Endothelial cell of umbilical vein (primary cell): ENCODE measurements around the gene PRPF40B. TPM values are rescaled to one million over a fixed set of nuclear protein-coding genes. Genes with fewer than 3 reads are reported as not detected.

Source experiments
- BruUV-seq: library from RNA; stranded (reverse); fragments of 400-500 nt; replicated peaks from 2 replicates; lab custom pipeline; 2021; lab: Mats Ljungman, UMichigan
- CTCF ChIA-PET: fragments of 300-600, 350-600 bp; sonication (Branson Sonifier 250); formaldehyde crosslinking; loops from one replicate; lab custom pipeline; 2021; ENCODE audit warnings: antibody characterized with exemption, inconsistent platforms; lab: Charles Lee
- POLR2A ChIA-PET: fragments of 300-600, 350-600 bp; sonication (Branson Sonifier 250); formaldehyde crosslinking; loops from one replicate; lab custom pipeline; 2021; ENCODE audit warnings: antibody characterized with exemption, inconsistent platforms; lab: Charles Lee
- DNase-seq: peaks from one replicate; pipeline ENCODE4 v3.0.0-alpha.2; 2011; ENCODE audit warnings: low read depth, low spot score
- FAIRE-seq: peaks from 2 replicates; lab custom pipeline; 2011; peaks lifted over from hg19 to GRCh38; lab: Jason Lieb, UNC
- H2AFZ ChIP-seq: 2 replicates; pipeline ENCODE4 v1.6.0; 2012; ENCODE audit warnings: low read depth, low read length, control low read depth, inconsistent platforms
- H3K27ac ChIP-seq: 2 replicates; pipeline ENCODE4 v1.5.1; 2011; ENCODE audit warnings: low read depth, mild to moderate bottlenecking, control low read depth, low read length, moderate library complexity; ENCODE audit not compliant: insufficient read depth
- H3K27me3 ChIP-seq, 2 experiments: 2 replicates each; pipeline versions ENCODE4 v1.6.0 to v1.6.1; 2011; ENCODE audit warnings: low read length in 2 of 2, mixed read lengths in 1 of 2; ENCODE audit not compliant: control insufficient read depth in 2 of 2, insufficient read depth in 2 of 2
- H3K36me3 ChIP-seq, 2 experiments: 2 replicates in 1 of 2; 3 replicates in 1 of 2; pipeline ENCODE4 v1.5.1; 2011; ENCODE audit warnings: low read length in 2 of 2, mild to moderate bottlenecking in 1 of 2, moderate library complexity in 1 of 2; ENCODE audit not compliant: control insufficient read depth in 2 of 2, insufficient read depth in 2 of 2; ENCODE audit errors: extremely low read depth in 1 of 2
- H3K4me1 ChIP-seq: 3 replicates; pipeline ENCODE4 v1.5.1; 2011; ENCODE audit warnings: mild to moderate bottlenecking, low read length; ENCODE audit not compliant: control insufficient read depth, insufficient read depth; ENCODE audit errors: extremely low read depth
- H3K4me2 ChIP-seq: 2 replicates; pipeline ENCODE4 v1.6.1; 2011; ENCODE audit warnings: low read length, control low read depth, mixed read lengths; ENCODE audit not compliant: insufficient read depth
- H3K4me3 ChIP-seq, 3 experiments: fragments of 200-600 bp in 1 of 3; sonication (generic), shearing (Covaris generic) in 1 of 3; replicated peaks in 1 of 3; 2 replicates each; pipeline ENCODE4 v1.5.1; 2011 to 2016; ENCODE audit warnings: control low read depth in 3 of 3, low read length in 3 of 3, mild to moderate bottlenecking in 2 of 3, inconsistent platforms in 1 of 3, low read depth in 1 of 3, moderate library complexity in 1 of 3; ENCODE audit not compliant: insufficient read depth in 1 of 3
- H3K79me2 ChIP-seq: 2 replicates; pipeline ENCODE4 v1.6.0; 2012; ENCODE audit warnings: low read length, inconsistent platforms; ENCODE audit not compliant: control insufficient read depth, insufficient read depth
- H3K9ac ChIP-seq: replicated peaks from 2 replicates; pipeline ENCODE3; 2011; ENCODE audit warnings: low read length, control low read depth; ENCODE audit not compliant: insufficient read depth; ENCODE audit errors: extremely low read depth
- H3K9me1 ChIP-seq: replicated peaks from 3 replicates; pipeline ENCODE4 v1.6.0; 2011; ENCODE audit warnings: mild to moderate bottlenecking, low read length; ENCODE audit not compliant: control insufficient read depth, insufficient read depth; ENCODE audit errors: extremely low read depth
- H3K9me3 ChIP-seq: replicated peaks from 2 replicates; pipeline ENCODE4 v1.5.1; 2012; ENCODE audit warnings: low read length, inconsistent platforms; ENCODE audit not compliant: control insufficient read depth, insufficient read depth
- H4K20me1 ChIP-seq: replicated peaks from 2 replicates; pipeline ENCODE3; 2011; ENCODE audit warnings: mild to moderate bottlenecking, low read length; ENCODE audit not compliant: control insufficient read depth, insufficient read depth; ENCODE audit errors: extremely low read depth
- FOS ChIP-seq: IDR thresholded peaks from 2 replicates; pipeline ENCODE4 v1.6.1; 2011; ENCODE audit warnings: mild to moderate bottlenecking, low read length, moderate library complexity, borderline replicate concordance; ENCODE audit not compliant: insufficient read depth
- JUN ChIP-seq: IDR thresholded peaks from 2 replicates; pipeline ENCODE4 v1.6.1; 2011; ENCODE audit warnings: borderline replicate concordance, low read depth; ENCODE audit not compliant: insufficient read length, insufficient read depth
- MYC ChIP-seq: IDR thresholded peaks from one replicate; pipeline ENCODE4 v1.6.1; 2011; ENCODE audit warnings: mild to moderate bottlenecking, low read depth, low read length
- POLR2A ChIP-seq: IDR thresholded peaks from 2 replicates; pipeline ENCODE4 v1.6.1; 2012; ENCODE audit warnings: low read depth, mild to moderate bottlenecking, control low read depth, low read length
- dilution Hi-C: fragments of 300-500 bp; cut with MboI; formaldehyde crosslinking; loops from one replicate; pipeline ENCODE4 v1.15.0; 2019; ENCODE audit warnings: low sequenced_read_pairs; ENCODE audit not compliant: extremely low pct_ligation_motif_present
- intact Hi-C: fragments of 100-400 bp; cut with micrococcal nuclease; formaldehyde crosslinking; loops from one replicate; pipeline ENCODE4 v1.10.0; 2022
- polyA plus RNA-seq, 4 experiments: library from polyadenylated mRNA; depleted of rRNA in 3 of 4; stranded (reverse) in 3 of 4; unstranded in 1 of 4; fragments of >200 nt; gene quantifications; 2 replicates each; pipeline versions ENCODE4 v1.2.1 to v1.2.3, GENCODE V29; 2011 to 2012; ENCODE audit warnings: missing spikeins in 1 of 4
- total RNA-seq: library from RNA; stranded (reverse); gene quantifications from 2 replicates; pipeline ENCODE4 v1.2.3, GENCODE V29; 2021
- TF ChIP-seq, protein P1 (sequence below): IDR thresholded peaks from 2 replicates; pipeline ENCODE4 v1.6.1; 2011; ENCODE audit not compliant: insufficient read depth, insufficient read length
- TF ChIP-seq, protein P2 (sequence below), 2 donors: IDR thresholded peaks; 1 replicate in 1 of 2; 2 replicates in 1 of 2; pipeline ENCODE4 v1.5.1; 2011; ENCODE audit warnings: low read length in 2 of 2, mild to moderate bottlenecking in 2 of 2, moderate library complexity in 2 of 2, control low read depth in 1 of 2, inconsistent platforms in 1 of 2, low read depth in 1 of 2; ENCODE audit not compliant: insufficient read depth in 1 of 2; ENCODE audit errors: extremely low read depth in 1 of 2

PRPF40B gene
- total and polyA plus RNA-seq, 2 donors (not counting 3 experiments of a cell fraction or from before 2014, with no cell fraction given) = 5.4 to 9.9 TPM

DNA sequence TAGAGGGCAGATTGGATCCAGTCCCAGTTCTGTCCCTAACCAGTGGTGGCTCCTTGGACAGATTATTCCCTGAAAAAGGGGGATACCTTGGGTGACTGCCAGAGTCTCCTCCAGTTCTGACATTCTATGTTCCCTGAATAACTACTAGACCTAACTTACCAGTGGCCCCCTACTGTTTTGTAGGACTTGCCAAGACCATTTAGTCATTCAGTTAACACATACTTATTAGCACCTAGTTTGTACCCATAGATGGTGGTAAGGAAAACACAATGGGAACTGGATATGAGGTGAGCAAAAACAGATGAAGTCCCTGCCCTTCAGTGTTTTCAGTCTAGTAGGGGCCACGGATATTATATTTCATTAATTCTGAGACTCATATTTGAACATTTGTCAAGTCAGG, 3.5 kb downstream of the PRPF40B start:
- H3K4me3 ChIP-seq = no peak overlapping the region
- DNase-seq (no peak), FAIRE-seq (no peak)
- H2AFZ ChIP-seq = no peak overlapping the region
- ChIA-PET CTCF (interaction anchor here (2.1 to 2.4 kb wide), 2 partner anchors 10 to 115 kb away, joined by 5 to 13 read pairs; partner anchors contain the start of gene TMBIM6), POLR2A (no interaction called here)
- H4K20me1 ChIP-seq = no peaks in the 10 kb centered on the region
- no peaks in the 10 kb centered on the region for H3K79me2 ChIP-seq
- no peak overlapping the region for H3K27ac ChIP-seq
- no peaks in the 10 kb centered on the region for H3K36me3 ChIP-seq
- no peak overlapping the region for H3K9ac ChIP-seq
- H3K4me2 ChIP-seq = no peak overlapping the region
- dilution Hi-C loops (no loop called here), intact Hi-C loops (no loop called here)
- TF ChIP-seq MYC (no peak), JUN (no peak), FOS (no peak), POLR2A (no peak)
- TF ChIP-seq, protein P1, sequence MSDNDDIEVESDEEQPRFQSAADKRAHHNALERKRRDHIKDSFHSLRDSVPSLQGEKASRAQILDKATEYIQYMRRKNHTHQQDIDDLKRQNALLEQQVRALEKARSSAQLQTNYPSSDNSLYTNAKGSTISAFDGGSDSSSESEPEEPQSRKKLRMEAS = no peak
- TF ChIP-seq, protein P2, sequence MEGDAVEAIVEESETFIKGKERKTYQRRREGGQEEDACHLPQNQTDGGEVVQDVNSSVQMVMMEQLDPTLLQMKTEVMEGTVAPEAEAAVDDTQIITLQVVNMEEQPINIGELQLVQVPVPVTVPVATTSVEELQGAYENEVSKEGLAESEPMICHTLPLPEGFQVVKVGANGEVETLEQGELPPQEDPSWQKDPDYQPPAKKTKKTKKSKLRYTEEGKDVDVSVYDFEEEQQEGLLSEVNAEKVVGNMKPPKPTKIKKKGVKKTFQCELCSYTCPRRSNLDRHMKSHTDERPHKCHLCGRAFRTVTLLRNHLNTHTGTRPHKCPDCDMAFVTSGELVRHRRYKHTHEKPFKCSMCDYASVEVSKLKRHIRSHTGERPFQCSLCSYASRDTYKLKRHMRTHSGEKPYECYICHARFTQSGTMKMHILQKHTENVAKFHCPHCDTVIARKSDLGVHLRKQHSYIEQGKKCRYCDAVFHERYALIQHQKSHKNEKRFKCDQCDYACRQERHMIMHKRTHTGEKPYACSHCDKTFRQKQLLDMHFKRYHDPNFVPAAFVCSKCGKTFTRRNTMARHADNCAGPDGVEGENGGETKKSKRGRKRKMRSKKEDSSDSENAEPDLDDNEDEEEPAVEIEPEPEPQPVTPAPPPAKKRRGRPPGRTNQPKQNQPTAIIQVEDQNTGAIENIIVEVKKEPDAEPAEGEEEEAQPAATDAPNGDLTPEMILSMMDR (IDR thresholded peaks at IDR 0.05; ENCODE audit: extremely low read depth in 1 of 2, insufficient read depth in 1 of 2, low read depth in 1 of 2, low read length in 2 of 2) = no peak
- BruUV-seq = no TSS peak
- no peaks in the 10 kb centered on the region for H3K9me1 ChIP-seq
- H3K9me3 ChIP-seq = no peaks in the 10 kb centered on the region
- no peaks in the 10 kb centered on the region for H3K27me3 ChIP-seq
- peaks cover 17% of the 10 kb centered on the region for H3K4me1 ChIP-seq
